GM18511 (cell line): ENCODE results near the gene USP24.
A peak's percentile ranks its signal among the peaks of the same experiment; 100 is the strongest.

Experiments
- ATAC-seq: cut with Tn5 transposase; IDR thresholded peaks from one replicate; pipeline ENCODE4 v1.9.1; 2021; ENCODE audit warnings: mild to moderate bottlenecking, moderate library complexity; ENCODE audit not compliant: unreplicated experiment

Gene USP24

GRCh38 chr1:55073187-55073916 lies 141.8 kb downstream of the USP24 start:
- peak; percentile 71 for ATAC-seq

GRCh38 chr1:55071477-55071876 lies 143.7 kb downstream of the USP24 start:
- ATAC-seq: no peak

- no peak for ATAC-seq
Observed at GRCh38 chr1:55070293-55071164, 144.6 kb downstream of the USP24 start.

GRCh38 chr1:55069280-55069679 lies 145.9 kb downstream of the USP24 start:
- no peak for ATAC-seq

- ATAC-seq: no peak
Observed at GRCh38 chr1:55068638-55069037, 146.5 kb downstream of the USP24 start.

GRCh38 chr1:55067914-55068313 lies 147.2 kb downstream of the USP24 start:
- no peak for ATAC-seq

- no peak for ATAC-seq
Observed at GRCh38 chr1:55067022-55067778, 148.0 kb downstream of the USP24 start.

- ATAC-seq: no peak
Observed at GRCh38 chr1:55065648-55066047, 149.5 kb downstream of the USP24 start.

- ATAC-seq: no peak
Observed at GRCh38 chr1:55064861-55065263, 150.3 kb downstream of the USP24 start.

GRCh38 chr1:55064071-55064581 lies 151.0 kb downstream of the USP24 start:
- ATAC-seq: no peak

GRCh38 chr1:55063577-55063942 lies 151.6 kb downstream of the USP24 start:
- no peak for ATAC-seq

- ATAC-seq: no peak
Observed at GRCh38 chr1:55062801-55063576, 152.2 kb downstream of the USP24 start.

- no peak for ATAC-seq
Observed at GRCh38 chr1:55061706-55062321, 153.3 kb downstream of the USP24 start.

GRCh38 chr1:55061000-55061705 lies 154.0 kb downstream of the USP24 start:
- no peak for ATAC-seq

- no peak for ATAC-seq
Observed at GRCh38 chr1:55060133-55060999, 154.8 kb downstream of the USP24 start.

GRCh38 chr1:55059302-55060132 lies 155.6 kb downstream of the USP24 start:
- ATAC-seq: no peak

GRCh38 chr1:55057956-55058298 lies 157.2 kb downstream of the USP24 start:
- no peak for ATAC-seq
